ENCODE data around the gene FMO1. TPM values are rescaled to one million over a fixed set of nuclear protein-coding genes. Genes with fewer than 3 reads are reported as not detected.

Gene FMO1
- total RNA-seq, 1 donor from 2014 or later, result not detected

- Histone ChIP-seq H3K4me3 (no peak overlapping the region), H3K36me3 (no peaks in the 10 kb centered on the region), H4K20me1 (ENCODE audit: low read depth) (no peaks in the 10 kb centered on the region), H3K9ac (no peak overlapping the region), H3K27ac (peak overlapping the region; percentile 82), H3F3A (ENCODE audit: low read depth) (peaks cover 55% of the 10 kb centered on the region), H3K4me1 (peaks cover 58% of the 10 kb centered on the region), H2AFZ (replicated peaks) (no peak overlapping the region), H3K9me3 (ENCODE audit: low read depth) (peaks cover 8% of the 10 kb centered on the region), H3K4me2 (no peak overlapping the region), H3K79me2 (ENCODE audit: low read depth) (no peaks in the 10 kb centered on the region), H3K27me3 (no peaks in the 10 kb centered on the region)
- H3K36me3 Mint-ChIP-seq, result peaks cover 2% of the 10 kb centered on the region
- H3K9me3 Mint-ChIP-seq, result peaks cover 22% of the 10 kb centered on the region
- H3K27ac Mint-ChIP-seq, result peak overlapping the region; percentile 68
- H3K4me1 Mint-ChIP-seq, result peaks cover 46% of the 10 kb centered on the region
- DNase-seq (ENCODE audit: low spot score), result no peak
- peaks cover 3% of the 10 kb centered on the region for H3K27me3 Mint-ChIP-seq (ENCODE audit: insufficient read depth, low read depth)
- no peak overlapping the region for H3K4me3 Mint-ChIP-seq
- TF ChIP-seq EZH2 (IDR thresholded peaks at IDR 0.05) (no peak), CTCF (IDR thresholded peaks at IDR 0.05) (no peak), EZH2phosphoT487 (IDR thresholded peaks at IDR 0.05) (no peak)
Observed at GRCh38 chr1:171213559-171214454, 34.5 kb upstream of the FMO1 start.

GRCh38 chr1:171217658-171218443, 30.4 kb upstream of the FMO1 start:
- no peaks in the 10 kb centered on the region for H3K36me3 ChIP-seq
- no peak overlapping the region for H3K27ac ChIP-seq
- H3K4me3 ChIP-seq, result no peak overlapping the region
- H3K36me3 Mint-ChIP-seq, result peaks cover 2% of the 10 kb centered on the region
- H3K79me2 ChIP-seq (ENCODE audit: low read depth), result no peaks in the 10 kb centered on the region
- H4K20me1 ChIP-seq (ENCODE audit: low read depth), result no peaks in the 10 kb centered on the region
- no peaks in the 10 kb centered on the region for H3K27me3 ChIP-seq
- peaks cover 52% of the 10 kb centered on the region for H3K4me1 ChIP-seq
- H2AFZ ChIP-seq (replicated peaks), result no peak overlapping the region
- H3K4me1 Mint-ChIP-seq, result peaks cover 52% of the 10 kb centered on the region
- peaks cover 8% of the 10 kb centered on the region for H3K9me3 ChIP-seq (ENCODE audit: low read depth)
- peaks cover 48% of the 10 kb centered on the region for H3F3A ChIP-seq (ENCODE audit: low read depth)
- H3K27me3 Mint-ChIP-seq (ENCODE audit: insufficient read depth, low read depth), result peaks cover 7% of the 10 kb centered on the region
- H3K27ac Mint-ChIP-seq, result no peak overlapping the region
- TF ChIP-seq EZH2phosphoT487 (IDR thresholded peaks at IDR 0.05) (no peak), CTCF (IDR thresholded peaks at IDR 0.05) (no peak), EZH2 (IDR thresholded peaks at IDR 0.05) (no peak)
- H3K9me3 Mint-ChIP-seq, result peaks cover 23% of the 10 kb centered on the region
- no peak overlapping the region for H3K4me2 ChIP-seq
- H3K4me3 Mint-ChIP-seq, result no peak overlapping the region
- DNase-seq (ENCODE audit: low spot score), result no peak
- H3K9ac ChIP-seq, result no peak overlapping the region

- H3K27ac ChIP-seq, result peak overlapping the region; percentile 99
- peaks cover 52% of the 10 kb centered on the region for H3K4me1 ChIP-seq
- Mint-ChIP-seq H3K4me1 (peaks cover 50% of the 10 kb centered on the region), H3K36me3 (peaks cover 2% of the 10 kb centered on the region), H3K27me3 (ENCODE audit: insufficient read depth, low read depth) (peaks cover 7% of the 10 kb centered on the region), H3K4me3 (peak overlapping the region; percentile 22), H3K27ac (peak overlapping the region; percentile 73), H3K9me3 (peaks cover 23% of the 10 kb centered on the region)
- H3K4me2 ChIP-seq, result peak overlapping the region; percentile 77
- H3K9ac ChIP-seq, result no peak overlapping the region
- no peak overlapping the region for H2AFZ ChIP-seq (replicated peaks)
- no peaks in the 10 kb centered on the region for H3K36me3 ChIP-seq
- H3K79me2 ChIP-seq (ENCODE audit: low read depth), result no peaks in the 10 kb centered on the region
- H3K4me3 ChIP-seq, result no peak overlapping the region
- no peak for DNase-seq (ENCODE audit: low spot score)
- TF ChIP-seq EZH2phosphoT487 (IDR thresholded peaks at IDR 0.05) (no peak), EZH2 (IDR thresholded peaks at IDR 0.05) (no peak), CTCF (IDR thresholded peaks at IDR 0.05) (no peak)
- H3K27me3 ChIP-seq, result no peaks in the 10 kb centered on the region
- H3F3A ChIP-seq (ENCODE audit: low read depth), result peaks cover 40% of the 10 kb centered on the region
- no peaks in the 10 kb centered on the region for H4K20me1 ChIP-seq (ENCODE audit: low read depth)
- H3K9me3 ChIP-seq (ENCODE audit: low read depth), result peaks cover 8% of the 10 kb centered on the region
Observed at GRCh38 chr1:171218661-171219060, 29.6 kb upstream of the FMO1 start.
